ENCODE data around the gene CT47C1.

The CT47C1 gene

GRCh38 chrX:119075270-119076025, 2.7 kb downstream of the CT47C1 start:
- no peak for DNase-seq

DNA sequence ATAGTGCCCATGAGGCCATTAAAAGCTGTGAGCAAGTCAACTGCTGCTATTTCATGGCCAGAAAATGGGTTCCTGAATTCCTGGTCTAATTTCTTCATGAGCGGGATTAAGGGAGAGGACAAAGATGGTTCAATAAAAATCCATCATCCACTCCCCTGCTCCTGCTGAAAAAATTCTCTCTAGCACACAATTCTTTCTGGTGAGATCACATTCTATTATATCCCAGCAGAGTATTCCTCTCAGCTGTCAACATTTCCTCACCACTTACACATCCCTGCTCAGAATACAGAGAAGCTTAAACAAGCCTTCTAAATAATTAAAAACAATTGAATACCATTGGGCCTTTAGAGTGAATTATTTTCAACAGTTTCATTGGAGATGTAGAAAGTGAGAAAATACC, 9.5 kb downstream of the CT47C1 start:
- no peak for DNase-seq

GRCh38 chrX:119084766-119085165, 12.0 kb downstream of the CT47C1 start:
- no peak for DNase-seq

GRCh38 chrX:119087121-119087520, 14.3 kb downstream of the CT47C1 start:
- DNase-seq = no peak

DNA sequence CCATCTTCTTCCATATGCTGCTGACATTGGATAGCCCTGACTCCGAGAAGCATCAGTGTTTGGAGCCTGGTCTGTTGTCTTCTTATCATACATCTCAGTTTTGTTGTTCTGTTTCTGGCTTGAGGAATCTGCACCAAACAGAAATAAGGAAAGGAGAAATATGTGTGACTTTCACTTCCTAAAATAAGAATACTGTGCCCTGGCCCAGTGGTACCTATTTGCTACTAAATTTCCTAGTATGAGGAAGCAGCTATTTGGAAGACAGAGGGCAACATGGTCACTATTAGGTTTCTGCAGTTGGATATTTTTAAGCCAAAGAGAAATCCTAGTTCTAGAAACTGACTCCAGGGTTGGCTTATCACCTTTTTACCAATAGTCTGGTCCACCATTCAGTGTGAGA, 16.8 kb downstream of the CT47C1 start:
- no peak for DNase-seq

- DNase-seq = no peak
These were observed 17.8 kb downstream of the CT47C1 start for GRCh38 chrX:119090627-119091026.

DNA sequence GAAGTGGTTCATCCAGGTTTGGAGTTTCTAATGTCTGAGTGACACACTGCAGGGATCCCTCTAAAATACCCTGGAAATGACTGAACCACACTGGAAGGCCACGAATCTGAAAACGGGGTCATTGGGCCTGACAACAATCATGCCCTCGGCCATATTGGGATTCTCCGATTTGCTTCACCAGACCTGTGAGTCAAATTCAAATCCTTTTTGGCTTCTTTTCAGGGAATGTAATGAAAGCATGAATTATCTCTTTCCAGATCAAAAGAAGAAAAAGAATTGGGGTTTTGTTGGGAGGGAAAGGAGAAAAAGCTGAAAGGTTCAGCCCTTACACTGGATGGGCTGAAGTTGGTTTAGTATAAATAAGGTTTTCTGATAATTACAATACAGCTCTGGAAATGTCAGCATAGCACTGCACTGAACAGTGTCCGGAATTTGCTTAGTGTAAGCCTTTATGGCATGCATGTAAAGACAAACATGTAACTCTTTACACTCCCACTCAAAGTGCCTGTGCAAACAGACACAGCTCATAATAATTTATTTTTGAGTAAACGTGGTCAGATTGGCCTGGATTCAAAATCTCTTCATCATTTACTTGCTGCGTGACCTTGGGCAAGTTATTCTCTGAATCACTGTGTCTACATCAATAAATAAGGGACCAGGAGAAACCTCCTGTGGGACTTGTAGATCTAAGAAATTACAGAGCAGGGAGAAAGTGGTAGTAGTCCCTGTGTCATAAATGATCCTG, 21.4 kb downstream of the CT47C1 start:
- peak; percentile 26 for DNase-seq

- no peak for DNase-seq
These were observed 22.0 kb downstream of the CT47C1 start for GRCh38 chrX:119094819-119095218.

GRCh38 chrX:119095936-119096335, 23.1 kb downstream of the CT47C1 start:
- DNase-seq = no peak

GRCh38 chrX:119101168-119101567, 28.4 kb downstream of the CT47C1 start:
- DNase-seq = no peak

- DNase-seq = peak; percentile 11
These were observed 33.0 kb downstream of the CT47C1 start for GRCh38 chrX:119105826-119106225.

DNA sequence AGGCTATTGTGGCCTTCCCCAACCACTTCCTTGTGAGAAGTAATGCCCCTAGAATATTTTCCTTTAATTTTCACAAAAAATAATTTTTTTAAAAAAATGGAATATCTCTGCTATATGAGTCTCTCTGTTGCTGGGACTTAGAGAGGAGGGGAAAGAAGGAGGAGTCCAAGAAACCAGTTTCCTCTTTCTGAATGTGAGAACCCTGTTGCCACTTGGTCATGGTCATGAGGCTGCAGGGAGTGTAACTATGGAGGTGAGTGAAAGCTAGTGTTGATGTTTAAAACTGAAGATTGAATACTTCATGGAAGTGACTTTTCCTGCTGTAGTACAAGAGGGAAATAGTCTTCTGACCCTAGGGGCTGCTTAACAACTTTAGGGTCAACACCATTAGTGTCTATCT, 34.4 kb downstream of the CT47C1 start:
- DNase-seq = no peak

- DNase-seq = peak; percentile 55
These were observed 46.1 kb downstream of the CT47C1 start for GRCh38 chrX:119118780-119119395.

DNA sequence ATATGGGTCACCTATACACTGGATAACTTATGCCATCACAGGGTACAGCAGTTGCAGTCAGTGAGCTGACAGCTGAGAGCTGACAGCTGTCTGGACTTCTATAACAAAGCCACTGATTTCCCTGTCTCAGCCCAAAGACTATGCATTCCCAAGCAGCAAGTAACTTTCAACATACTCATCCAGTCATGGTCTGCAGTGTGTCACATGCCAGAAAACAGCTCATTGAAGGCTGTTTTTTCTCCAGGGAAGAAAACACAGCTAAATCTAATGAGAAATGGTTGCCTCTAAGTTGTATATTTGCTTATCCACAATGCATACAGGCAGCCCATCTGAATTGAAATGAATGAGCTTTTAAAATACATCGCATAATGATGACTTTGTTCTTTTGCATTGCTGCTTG, 48.5 kb downstream of the CT47C1 start:
- DNase-seq = peak; percentile 11
